ENCODE measurements around the gene MOCS3. TPM values are rescaled to one million over a fixed set of nuclear protein-coding genes. Genes with fewer than 3 reads are reported as not detected.

MOCS3 gene
- total RNA-seq, 1 experiment from 2014 or later, result 6.0 TPM

GRCh38 chr20:50999355-50999754, 40.7 kb downstream of the MOCS3 start (continued):
- TF ChIP-seq PREB (CRISPR knock-in tag; IDR thresholded peaks at IDR 0.05; ENCODE audit: borderline replicate concordance), result no peak
- no peak for TF ChIP-seq ZNF317 (CRISPR knock-in tag; IDR thresholded peaks at IDR 0.05; ENCODE audit: borderline replicate concordance, low read depth)
- no peak for TF ChIP-seq ATF1 (CRISPR knock-in tag; IDR thresholded peaks at IDR 0.05)
- no peak for TF ChIP-seq ZNF425 (CRISPR knock-in tag; conservative IDR thresholded peaks at IDR 0.05)
- no peak for TF ChIP-seq ZNF281 (CRISPR knock-in tag; IDR thresholded peaks at IDR 0.05)
- TF ChIP-seq ZNF532 (CRISPR knock-in tag; IDR thresholded peaks at IDR 0.05; ENCODE audit: borderline replicate concordance), result no peak
- TF ChIP-seq OVOL2 (CRISPR knock-in tag; IDR thresholded peaks at IDR 0.05; ENCODE audit: borderline replicate concordance), result no peak
- no peak for TF ChIP-seq ETV6 (CRISPR knock-in tag; IDR thresholded peaks at IDR 0.05)

- Mint-ChIP-seq H3K9me3 (no peaks in the 10 kb centered on the region), H3K36me3 (peaks cover 7% of the 10 kb centered on the region), H3K4me1 (no peaks in the 10 kb centered on the region; the same call in 1 of the 2 replicates), H3K4me3 (no peak overlapping the region), H3K27ac (no peak overlapping the region), H3K27me3 (ENCODE audit: low read depth) (peaks cover under 1% of the 10 kb centered on the region; the same call in 1 of the 2 replicates)
- CTCF ChIA-PET, result interaction anchor here (0.9 to 2.0 kb wide), 5 partner anchors 9 to 317 kb away, joined by 4 to 11 read pairs (median 6); no protein-coding TSS in a partner anchor
- POLR2A ChIA-PET, result no interaction called here
- no peak for DNase-seq (ENCODE audit: low spot score)
- TF ChIP-seq E2F5 (CRISPR knock-in tag; IDR thresholded peaks at IDR 0.05), result no peak
- no peak for ATAC-seq
Observed at GRCh38 chr20:51001430-51002265, 43.0 kb downstream of the MOCS3 start.

Data from WTC11 (cell line).